ENCODE data around the gene C10orf120.

DNA sequence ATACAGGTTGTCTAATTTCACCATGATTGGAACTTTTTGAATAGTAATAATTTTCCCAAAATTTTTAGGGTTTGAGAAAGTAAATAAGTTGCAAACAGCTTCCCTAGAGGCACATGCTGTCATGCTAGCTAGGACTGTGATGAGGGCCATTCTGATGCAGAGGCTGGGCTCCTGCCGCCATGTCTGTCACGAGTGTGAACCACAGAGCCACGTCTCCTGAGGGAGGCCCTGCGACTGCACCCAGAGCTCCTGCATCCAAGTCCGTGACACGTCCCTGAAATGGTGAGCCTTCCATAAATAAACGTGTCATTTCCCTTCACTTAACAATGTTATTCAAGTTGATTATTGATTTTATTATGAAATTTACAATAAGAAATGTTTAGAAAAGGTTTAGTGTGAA is 40.0 kb downstream of the C10orf120 start:
- TF ChIP-seq, protein P1, sequence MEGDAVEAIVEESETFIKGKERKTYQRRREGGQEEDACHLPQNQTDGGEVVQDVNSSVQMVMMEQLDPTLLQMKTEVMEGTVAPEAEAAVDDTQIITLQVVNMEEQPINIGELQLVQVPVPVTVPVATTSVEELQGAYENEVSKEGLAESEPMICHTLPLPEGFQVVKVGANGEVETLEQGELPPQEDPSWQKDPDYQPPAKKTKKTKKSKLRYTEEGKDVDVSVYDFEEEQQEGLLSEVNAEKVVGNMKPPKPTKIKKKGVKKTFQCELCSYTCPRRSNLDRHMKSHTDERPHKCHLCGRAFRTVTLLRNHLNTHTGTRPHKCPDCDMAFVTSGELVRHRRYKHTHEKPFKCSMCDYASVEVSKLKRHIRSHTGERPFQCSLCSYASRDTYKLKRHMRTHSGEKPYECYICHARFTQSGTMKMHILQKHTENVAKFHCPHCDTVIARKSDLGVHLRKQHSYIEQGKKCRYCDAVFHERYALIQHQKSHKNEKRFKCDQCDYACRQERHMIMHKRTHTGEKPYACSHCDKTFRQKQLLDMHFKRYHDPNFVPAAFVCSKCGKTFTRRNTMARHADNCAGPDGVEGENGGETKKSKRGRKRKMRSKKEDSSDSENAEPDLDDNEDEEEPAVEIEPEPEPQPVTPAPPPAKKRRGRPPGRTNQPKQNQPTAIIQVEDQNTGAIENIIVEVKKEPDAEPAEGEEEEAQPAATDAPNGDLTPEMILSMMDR (IDR thresholded peaks at IDR 0.05), result no peak
- no peak for TF ChIP-seq POLR2A (IDR thresholded peaks at IDR 0.05; ENCODE audit: low read depth)

Measured in esophagus muscularis mucosa (tissue), 3 donors.